Liver (tissue), 3 donors: Measurements from ENCODE around the gene TRIML1.

ENCODE experiments used
- FOXA1 ChIP-seq: IDR thresholded peaks from 2 replicates; pipeline ENCODE4 v1.6.1; 2016; ENCODE audit warnings: antibody characterized with exemption
- HNF4A ChIP-seq, 2 donors: conservative IDR thresholded peaks; 2 replicates each; pipeline ENCODE4 v1.6.1; 2016; ENCODE audit warnings: antibody characterized with exemption in 2 of 2, mild to moderate bottlenecking in 2 of 2
- RAD21 ChIP-seq, 2 donors: IDR thresholded peaks; 2 replicates each; pipeline ENCODE4 v1.6.1; 2016; ENCODE audit warnings: antibody characterized with exemption in 2 of 2, mild to moderate bottlenecking in 2 of 2
- TAF1 ChIP-seq: conservative IDR thresholded peaks from 2 replicates; pipeline ENCODE4 v1.6.1; 2016; ENCODE audit warnings: antibody characterized with exemption, mild to moderate bottlenecking
- YY1 ChIP-seq: IDR thresholded peaks from 2 replicates; pipeline ENCODE4 v1.6.1; 2016; ENCODE audit warnings: antibody characterized with exemption, mild to moderate bottlenecking
- TF ChIP-seq, protein P1 (sequence below): fragments of 150-350 bp; IDR thresholded peaks from 2 replicates; pipeline ENCODE4 v1.5.1; 2017; ENCODE audit warnings: improper control_type of control experiment, low read depth, low read length; ENCODE audit not compliant: missing input control
- donor health status: healthy.
- donor health status: healthy.

DNA sequence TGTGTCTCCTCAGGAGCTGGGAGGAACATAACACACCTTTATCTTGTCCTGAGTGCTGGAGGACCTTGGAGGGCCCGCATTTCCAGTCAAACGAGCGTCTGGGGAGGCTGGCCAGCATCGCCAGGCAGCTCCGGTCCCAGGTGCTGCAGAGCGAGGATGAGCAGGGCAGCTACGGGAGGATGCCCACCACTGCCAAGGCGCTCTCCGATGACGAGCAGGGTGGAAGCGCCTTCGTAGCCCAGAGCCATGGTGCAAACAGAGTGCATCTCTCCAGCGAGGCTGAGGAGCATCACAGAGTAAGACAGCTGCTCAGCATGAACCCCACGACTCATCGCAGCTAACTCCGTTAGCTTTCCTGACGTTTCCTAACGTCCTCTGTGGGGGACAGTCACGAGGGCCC is 430 bp downstream of the TRIML1 start:
- TF ChIP-seq FOXA1 = no peak
- TF ChIP-seq, protein P1, sequence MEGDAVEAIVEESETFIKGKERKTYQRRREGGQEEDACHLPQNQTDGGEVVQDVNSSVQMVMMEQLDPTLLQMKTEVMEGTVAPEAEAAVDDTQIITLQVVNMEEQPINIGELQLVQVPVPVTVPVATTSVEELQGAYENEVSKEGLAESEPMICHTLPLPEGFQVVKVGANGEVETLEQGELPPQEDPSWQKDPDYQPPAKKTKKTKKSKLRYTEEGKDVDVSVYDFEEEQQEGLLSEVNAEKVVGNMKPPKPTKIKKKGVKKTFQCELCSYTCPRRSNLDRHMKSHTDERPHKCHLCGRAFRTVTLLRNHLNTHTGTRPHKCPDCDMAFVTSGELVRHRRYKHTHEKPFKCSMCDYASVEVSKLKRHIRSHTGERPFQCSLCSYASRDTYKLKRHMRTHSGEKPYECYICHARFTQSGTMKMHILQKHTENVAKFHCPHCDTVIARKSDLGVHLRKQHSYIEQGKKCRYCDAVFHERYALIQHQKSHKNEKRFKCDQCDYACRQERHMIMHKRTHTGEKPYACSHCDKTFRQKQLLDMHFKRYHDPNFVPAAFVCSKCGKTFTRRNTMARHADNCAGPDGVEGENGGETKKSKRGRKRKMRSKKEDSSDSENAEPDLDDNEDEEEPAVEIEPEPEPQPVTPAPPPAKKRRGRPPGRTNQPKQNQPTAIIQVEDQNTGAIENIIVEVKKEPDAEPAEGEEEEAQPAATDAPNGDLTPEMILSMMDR = no peak
- no peak for TF ChIP-seq HNF4A (conservative IDR thresholded peaks at IDR 0.05)
- no peak for TF ChIP-seq RAD21 (IDR thresholded peaks at IDR 0.05)
- TF ChIP-seq TAF1 = no peak
- TF ChIP-seq YY1 = no peak
